Stomach (tissue), 4 donors: ENCODE measurements around the gene SKOR1.

ENCODE experiments used
- EP300 ChIP-seq: sonication (generic); formaldehyde crosslinking; IDR thresholded peaks from one replicate; pipeline ENCODE4 v1.6.1; 2017; ENCODE audit warnings: antibody characterized with exemption
- POLR2A ChIP-seq, 4 donors: fragments of 450-650 bp; IDR thresholded peaks; one replicate each; pipeline ENCODE4 v1.6.1; 2016; ENCODE audit warnings: antibody characterized with exemption in 4 of 4, control low read depth in 2 of 4, mild to moderate bottlenecking in 1 of 4, moderate library complexity in 1 of 4
- POLR2AphosphoS5 ChIP-seq, 3 donors: sonication (generic); formaldehyde crosslinking; IDR thresholded peaks; one replicate each; pipeline ENCODE4 v1.6.1; 2016; ENCODE audit warnings: antibody characterized with exemption in 3 of 3
- TF ChIP-seq, protein P1 (sequence below), 7 experiments: fragments of 450-650 bp in 4 of 7; fragments of 200-600 bp in 3 of 7; sonication (generic) in 3 of 7; IDR thresholded peaks; one replicate each; pipeline ENCODE4 v1.5.1; 2016 to 2019; ENCODE audit warnings: antibody characterized with exemption in 7 of 7, control low read depth in 2 of 7, mild to moderate bottlenecking in 1 of 7

DNA sequence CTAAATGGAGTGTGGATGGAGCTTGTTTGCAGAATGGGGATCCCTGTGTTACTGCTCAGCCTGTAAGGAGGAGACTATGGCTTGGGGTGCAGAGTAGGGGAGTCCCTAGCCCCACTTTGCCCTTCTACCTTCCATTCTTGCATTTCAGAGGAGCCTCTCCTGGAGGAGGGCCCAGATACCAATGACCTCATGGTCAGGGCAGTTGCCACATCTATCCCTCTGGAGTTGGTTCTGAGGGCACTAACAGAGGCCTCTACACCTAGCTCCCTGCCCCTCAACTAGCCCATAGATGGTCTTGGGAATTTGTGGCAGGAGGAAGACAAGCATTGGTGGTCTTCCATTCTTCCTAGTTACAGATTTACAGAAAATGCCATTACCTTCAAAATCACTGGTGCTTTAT, 6.1 kb downstream of the SKOR1 start:
- TF ChIP-seq, protein P1, sequence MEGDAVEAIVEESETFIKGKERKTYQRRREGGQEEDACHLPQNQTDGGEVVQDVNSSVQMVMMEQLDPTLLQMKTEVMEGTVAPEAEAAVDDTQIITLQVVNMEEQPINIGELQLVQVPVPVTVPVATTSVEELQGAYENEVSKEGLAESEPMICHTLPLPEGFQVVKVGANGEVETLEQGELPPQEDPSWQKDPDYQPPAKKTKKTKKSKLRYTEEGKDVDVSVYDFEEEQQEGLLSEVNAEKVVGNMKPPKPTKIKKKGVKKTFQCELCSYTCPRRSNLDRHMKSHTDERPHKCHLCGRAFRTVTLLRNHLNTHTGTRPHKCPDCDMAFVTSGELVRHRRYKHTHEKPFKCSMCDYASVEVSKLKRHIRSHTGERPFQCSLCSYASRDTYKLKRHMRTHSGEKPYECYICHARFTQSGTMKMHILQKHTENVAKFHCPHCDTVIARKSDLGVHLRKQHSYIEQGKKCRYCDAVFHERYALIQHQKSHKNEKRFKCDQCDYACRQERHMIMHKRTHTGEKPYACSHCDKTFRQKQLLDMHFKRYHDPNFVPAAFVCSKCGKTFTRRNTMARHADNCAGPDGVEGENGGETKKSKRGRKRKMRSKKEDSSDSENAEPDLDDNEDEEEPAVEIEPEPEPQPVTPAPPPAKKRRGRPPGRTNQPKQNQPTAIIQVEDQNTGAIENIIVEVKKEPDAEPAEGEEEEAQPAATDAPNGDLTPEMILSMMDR (IDR thresholded peaks at IDR 0.05): no peak
- TF ChIP-seq POLR2A (IDR thresholded peaks at IDR 0.05) (no peak), POLR2AphosphoS5 (IDR thresholded peaks at IDR 0.05) (no peak), EP300 (no peak)
